ENCODE results near the gene GRB7.
"Not testable (repeated sequence)": the region's sequence is repeated elsewhere in the genome, so short reads cannot be mapped to it uniquely, and the experiment has no call there.

Gene GRB7

DNA sequence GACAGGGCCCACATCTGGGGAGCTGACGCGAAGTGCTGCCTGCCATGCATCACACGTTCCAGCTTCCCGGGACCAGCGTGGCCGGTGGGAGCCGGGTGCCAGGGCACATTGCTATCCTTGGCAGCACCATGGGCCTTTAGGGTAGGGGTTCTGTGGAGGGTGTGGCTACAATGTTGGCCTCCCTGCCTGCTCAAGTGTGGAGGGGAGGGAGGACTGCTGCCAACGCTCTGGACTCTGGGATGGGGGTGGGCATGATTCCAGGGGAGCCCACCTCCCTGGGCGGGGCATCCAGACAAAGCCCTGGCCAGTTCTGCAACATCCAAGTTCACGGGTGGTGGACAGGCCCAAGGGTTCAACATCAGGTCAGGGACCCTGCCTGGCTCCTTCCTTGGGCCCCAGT is 13.9 kb downstream of the GRB7 start:
- no peak for DNase-seq (ENCODE audit: low read depth in 2 of 2)

DNA sequence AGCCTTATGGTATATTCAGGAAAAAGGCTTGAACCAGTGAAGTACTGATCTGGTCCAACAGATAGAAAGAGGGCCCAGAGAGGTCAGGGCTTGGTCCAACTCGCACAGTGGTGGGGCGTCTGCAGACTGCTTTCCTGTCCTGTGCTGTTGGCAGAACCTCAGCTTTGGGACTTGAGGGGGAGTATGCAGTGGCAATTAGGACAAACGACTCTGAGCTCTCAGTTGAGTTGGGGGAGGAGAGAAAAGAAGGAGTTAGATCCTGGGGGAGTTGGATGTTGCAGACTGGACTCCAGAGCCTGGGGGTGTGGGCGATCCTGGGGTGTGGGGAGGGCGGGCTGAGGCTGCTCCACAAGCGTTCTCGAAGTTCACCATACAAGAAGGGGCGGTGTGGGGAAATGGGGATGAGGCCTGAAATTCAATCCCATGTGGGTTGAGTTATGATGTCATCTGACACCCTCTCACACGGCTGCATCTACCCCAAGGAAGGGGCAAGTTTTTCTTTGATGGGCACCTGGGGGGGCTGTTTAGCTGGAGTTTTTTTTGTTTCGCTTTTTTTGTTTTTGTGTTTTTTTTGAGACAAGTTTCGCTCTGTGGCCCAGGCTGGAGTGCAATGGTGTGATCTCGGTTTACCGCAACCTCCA is 14.6 kb downstream of the GRB7 start:
- DNase-seq (ENCODE audit: low read depth in 2 of 2): no peak

DNA sequence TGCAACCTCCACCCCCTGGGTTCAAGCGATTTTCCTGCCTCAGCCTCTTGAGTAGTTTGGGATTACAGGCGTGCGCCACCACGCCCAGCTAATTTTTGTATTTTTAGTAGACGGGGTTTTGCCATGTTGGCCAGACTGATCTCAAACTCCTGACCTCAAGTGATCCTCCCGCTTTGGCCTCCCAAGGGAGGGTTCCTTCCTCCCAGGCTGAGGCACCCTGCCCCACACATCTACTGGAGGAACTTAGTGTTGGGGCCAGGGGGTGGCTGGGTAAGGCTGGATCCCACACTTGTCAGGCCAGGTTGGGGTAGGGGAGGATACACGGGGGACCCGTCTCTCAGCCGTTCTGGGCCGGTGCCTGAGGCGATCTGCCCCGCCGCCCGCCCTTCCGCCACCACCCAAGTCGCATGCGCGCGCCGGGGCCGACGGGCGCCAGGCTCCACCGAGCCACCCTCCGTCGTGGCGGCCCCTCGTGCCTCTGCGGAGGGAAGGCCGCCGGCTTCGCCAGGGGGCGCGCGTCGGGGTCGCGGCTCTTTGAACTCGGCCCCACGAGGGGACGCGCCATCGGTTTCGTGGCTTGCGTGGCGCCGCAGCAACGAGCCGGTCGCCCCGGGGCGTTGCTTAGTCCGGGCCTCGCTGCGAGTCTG is 15.9 kb downstream of the GRB7 start:
- peak in 1 of 2 donors; percentile 39 for DNase-seq (ENCODE audit: low read depth in 2 of 2)

DNA sequence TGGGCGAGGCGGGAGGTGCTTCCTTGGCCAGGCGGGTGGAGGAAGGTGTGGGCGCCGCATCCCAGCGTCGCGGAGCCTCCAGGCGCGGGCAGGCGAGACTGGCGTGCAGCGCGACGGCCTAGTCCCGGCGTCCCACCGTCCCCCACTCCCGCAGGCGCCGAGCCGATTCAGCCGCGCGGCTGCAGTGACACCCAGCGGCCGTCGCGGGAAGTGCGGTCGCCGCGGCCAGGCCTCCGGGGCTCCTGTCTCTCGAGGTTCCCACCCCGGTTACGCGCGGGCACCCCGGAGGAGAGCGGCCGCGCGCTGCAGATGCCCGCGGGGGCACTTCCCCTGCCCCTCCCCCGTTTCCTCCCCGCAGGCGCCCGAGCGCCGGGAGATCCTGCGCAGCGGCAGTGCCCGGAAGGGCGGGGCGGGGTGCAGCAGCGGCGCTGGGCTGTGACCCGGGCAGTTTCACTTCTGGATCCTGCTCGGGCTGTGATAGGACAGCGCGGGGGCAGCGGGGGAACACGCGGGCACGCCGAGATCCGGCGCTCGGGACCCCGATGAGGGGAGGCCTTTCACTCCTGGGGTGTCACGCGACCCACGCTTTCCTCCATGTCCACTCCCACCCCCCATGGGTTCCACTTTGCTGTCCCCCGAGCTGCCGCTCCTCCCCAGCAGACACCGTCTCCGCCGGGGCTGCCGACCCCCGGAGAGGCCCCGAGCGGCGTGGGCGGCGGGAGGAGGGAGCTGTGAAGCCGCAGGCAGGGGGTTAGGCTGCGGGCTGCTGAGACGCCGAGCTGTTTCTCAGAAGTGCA is 16.6 kb downstream of the GRB7 start:
- peak; percentile 88 to 95 for DNase-seq (ENCODE audit: low read depth in 2 of 2)

DNA sequence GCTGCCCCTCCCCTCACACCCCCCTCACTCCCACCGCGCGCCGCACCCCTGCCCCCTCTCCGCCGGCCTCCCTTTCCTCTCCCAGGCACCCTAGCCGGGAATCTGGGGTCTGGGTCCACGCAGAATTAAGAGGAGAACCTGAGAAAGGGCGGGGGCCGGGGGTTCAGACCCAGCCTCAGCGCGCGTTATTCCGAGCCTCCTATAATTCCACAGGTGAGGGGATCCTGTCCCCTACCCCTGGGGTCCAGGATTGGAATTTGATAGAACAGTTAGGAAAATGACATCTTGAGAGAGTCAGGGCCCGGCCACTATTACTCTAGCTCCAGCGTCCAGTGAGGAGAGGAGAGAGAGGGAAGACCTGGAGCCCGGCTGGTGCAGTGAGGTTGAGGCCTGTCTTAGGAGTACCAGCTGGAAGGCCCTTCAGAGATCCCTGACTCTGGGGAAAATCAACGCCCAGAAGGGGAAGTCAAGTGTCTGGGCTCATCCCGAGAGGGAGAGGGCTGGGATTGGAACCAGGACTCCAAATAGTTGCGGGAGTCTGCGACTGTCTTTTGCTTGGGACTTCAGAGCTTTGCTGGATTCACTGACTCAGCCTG is 17.3 kb downstream of the GRB7 start:
- no peak for DNase-seq (ENCODE audit: low read depth in 2 of 2)

DNA sequence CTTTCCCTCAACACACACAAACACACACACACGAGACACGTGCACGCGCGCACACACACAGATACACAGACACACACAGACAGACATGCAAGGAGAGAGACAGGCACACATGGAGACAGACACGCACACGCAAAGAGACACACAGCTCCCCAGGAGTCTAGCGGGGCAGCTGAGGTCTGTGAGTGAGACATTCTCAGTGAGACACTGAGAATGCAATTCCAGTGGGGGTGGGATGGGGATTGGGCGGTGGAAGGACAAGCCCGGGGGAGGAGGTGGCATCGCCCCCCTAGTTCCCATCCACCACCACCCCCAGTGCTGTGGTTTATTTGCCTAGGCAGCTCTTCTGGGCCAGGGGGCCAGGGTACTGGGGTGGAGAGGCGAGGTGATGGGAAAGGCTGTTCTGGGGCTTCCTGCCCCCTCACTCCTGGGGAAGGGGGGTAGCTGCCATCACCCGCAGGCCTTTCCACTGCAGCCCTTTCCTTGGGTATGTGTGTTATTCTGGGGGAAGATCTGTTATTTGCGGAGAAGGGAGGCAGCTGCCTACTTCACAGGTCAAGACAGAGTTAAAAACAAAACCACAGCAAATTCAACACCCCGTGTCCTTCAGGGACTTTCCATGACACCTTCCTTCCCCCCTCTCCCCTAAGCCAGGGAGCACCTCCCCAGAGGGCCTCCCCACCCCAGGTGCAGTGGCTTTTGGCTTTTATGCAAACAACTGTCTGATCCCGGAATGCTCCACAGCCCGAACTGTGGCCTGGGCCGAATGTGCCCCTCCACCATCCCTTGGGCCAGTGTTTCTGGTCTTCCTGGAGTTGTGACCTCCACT is 18.0 kb downstream of the GRB7 start:
- no peak for DNase-seq (ENCODE audit: low read depth in 2 of 2)

DNA sequence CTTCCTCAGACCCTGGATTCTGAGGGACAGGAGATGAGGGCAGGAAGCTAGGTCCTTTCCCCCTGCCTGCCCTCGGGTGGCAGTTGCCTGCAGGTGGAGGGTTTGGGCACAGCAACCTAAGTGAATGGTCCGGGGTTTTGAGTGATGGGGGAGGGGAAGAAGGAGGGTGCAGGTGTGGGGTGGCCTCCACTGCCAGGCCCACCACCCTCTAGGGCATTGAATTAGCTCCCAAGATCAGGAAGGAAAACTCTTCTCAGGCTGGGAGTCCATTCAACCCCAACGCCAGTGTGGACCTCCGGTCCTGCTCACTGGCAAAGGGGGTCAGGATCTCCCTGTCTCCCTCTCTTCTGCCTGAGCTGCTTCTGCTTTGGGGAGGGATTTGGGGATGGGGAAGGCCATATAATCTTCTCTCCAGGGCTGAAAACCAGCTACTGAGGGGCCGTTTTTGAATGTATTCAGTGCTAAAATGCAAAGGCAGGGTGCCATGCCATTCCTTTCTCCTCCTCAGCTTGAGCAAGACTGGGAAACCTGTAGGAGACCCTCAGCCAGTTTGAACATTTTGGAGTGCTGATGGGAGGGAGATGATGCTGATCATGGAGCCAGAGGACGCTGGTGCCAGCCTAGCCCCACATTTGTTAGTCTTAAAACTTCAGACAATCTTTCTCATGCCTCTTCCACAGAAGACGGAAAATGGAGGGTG is 18.8 kb downstream of the GRB7 start:
- no peak for DNase-seq (ENCODE audit: low read depth in 2 of 2)

DNA sequence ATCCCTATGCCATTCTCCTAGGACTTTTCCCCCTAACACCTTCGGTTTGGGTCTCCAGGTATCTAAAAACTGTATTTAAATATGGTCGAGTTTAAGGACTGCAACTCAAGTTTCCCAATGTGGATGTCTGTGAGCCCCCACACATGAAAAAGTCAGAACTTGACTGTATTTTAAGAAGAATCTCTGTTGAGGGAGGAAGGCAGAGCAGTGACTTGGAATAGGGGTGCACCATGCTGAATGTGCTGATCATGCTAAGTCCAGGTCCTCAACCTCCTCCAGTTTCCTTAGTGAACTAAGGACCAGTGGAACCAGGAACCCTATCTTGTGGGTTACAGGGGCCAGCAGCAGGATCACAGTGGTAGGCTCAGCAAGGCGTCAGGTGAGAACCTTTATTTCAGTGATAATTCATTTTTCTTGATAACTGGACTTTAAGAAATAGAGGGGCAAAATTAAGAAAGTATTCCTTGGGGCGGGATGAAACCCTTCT is 19.5 kb downstream of the GRB7 start:
- DNase-seq (ENCODE audit: low read depth in 2 of 2): no peak

DNA sequence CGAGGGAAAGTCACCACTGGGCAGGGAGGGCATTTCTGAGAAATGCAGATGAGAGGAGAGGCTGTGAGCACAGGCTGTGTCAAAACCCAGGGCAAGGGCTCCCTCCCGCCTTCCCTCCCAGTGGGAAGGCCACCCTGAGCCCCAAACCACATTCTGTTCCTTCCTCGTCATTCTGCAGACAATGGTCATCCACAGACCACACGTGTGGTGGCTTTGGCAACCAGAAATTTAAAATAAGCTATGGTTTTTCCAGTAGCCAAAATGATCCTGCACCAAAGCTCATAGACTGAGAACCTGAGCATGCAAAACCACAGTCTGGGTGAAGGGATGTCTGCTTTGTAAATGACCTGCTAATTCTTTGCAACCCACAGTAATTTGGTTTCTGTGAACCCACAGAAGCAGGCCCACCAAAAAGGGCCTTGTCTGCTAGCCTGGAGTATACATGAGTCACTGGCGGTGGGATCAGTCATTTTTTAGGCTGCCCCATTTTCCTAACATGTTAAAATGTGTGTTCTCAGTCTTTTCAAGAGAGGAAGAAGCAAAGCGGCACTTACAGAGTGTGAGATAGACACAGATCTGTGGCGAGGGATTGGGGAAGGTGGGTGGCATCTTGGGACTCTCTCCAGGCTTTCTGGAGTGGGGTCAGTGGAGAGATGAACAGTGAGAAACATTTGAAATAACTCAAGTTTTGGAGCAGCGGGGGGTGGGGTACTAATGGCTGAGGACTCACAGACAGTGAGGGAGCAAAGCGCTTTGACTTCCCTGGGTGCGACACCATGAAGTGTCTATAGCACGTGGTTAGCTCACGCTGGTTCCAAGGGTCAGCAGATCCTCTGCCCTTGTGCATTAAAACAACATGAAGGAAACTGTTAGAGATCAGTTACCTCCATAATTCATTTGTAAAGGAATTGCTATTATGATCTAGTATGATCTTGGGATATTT is 20.5 kb downstream of the GRB7 start:
- no peak for DNase-seq (ENCODE audit: low read depth in 2 of 2)

DNA sequence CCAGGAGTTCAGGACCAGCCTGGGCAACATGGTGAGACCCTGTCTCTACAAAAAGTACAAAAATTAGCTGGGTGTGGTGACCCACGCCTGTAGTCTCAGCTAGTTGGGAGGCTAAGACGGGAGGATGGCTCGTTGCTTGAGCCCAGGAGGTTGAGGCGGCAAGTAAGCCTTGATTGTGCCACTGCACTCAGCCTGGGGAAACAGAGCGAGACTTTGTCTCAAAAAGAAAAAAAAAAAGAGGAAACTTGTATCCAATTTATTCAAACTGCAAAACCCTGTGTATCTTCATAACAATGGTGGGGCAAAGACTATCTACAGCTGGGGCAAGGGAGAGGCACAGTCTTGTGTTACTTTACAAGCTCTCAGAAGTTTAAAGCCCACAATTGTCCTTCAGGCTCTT is 21.5 kb downstream of the GRB7 start:
- no peak for DNase-seq (ENCODE audit: low read depth in 2 of 2)

DNA sequence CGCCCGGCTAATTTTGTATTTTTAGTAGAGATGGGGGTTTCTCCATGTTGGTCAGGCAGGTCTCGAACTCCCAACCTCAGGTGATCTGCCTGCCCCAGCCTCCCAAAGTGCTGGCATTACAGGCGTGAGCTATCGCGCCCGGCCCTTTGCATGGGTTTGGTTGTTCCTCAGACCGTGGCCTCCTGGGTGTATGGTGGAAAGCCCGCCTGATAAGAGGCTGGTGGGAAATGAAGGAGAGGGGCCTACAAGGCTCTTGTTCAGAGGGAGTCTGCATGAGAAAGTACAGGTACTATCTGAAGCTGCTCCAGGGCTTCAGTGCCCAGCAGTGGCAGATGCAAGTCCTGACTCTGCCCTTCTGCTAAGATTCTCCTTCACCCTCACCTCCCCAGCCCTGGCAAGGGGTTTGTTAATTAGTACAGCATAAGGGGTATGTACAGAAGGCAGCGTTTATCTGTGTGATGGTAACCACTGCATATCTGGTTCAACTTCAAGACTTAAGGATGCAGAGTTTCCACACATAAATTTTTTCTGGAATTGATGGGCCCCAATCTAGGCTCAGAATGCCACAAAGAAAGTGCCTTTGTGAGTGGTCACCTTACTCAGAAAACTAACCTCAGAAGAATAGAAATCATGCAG is 24.2 kb downstream of the GRB7 start:
- no peak for DNase-seq (ENCODE audit: low read depth in 2 of 2)

DNA sequence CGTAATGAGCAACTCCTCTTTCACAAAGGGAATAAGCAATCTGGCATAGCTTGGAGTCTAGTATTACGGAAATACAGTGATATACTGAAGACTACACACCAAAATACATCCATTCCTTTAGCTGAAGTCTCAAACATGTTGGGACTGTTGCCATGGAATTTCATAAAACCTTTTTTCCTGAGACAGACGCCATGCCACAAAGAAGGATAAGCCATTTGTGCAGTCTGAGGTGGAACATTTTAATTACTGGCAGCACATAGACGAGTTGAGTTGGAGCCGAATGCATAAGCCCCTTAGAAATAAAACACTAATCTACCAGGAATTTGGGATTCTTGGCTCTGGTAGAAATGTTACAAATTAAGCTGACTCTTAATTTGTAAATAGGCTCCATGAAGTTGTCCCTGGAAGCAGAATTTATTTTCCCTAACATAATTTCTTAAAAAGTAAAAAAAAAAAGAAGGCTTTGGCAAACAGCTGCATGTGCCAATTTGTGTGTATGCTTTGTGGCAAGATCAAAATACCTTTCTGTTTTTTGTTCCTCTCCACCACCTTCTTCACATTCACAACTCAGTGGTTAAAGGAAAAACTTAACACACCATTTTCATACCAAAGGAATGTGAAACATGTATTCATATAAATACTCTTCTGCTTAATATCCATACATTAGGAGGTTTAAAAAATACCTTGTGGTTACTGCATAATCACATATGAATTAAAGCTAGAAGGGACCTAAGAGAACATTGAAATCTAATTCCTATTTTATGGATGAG is 25.5 kb downstream of the GRB7 start:
- DNase-seq (ENCODE audit: low read depth in 2 of 2): no peak

DNA sequence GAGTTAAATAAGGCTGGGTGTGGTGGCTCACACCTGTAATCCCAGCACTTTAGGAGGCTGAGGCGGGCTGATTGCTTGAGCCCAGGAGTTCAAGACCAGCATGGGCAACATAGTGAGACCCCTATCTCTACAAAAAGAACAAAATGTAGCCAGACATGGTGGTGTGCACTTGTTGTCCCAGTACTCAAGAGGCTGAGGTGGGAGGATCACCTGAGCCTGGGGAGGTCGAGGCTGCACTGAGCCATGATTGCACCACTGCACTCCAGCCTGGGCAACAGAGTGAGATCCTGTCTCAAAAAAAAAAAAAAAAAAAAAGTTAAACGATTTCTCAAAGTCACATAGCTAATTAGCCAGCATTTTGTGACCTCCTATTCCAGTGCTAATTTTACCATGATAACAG is 26.4 kb downstream of the GRB7 start:
- not testable (repeated sequence) for DNase-seq (ENCODE audit: low read depth in 2 of 2)

DNA sequence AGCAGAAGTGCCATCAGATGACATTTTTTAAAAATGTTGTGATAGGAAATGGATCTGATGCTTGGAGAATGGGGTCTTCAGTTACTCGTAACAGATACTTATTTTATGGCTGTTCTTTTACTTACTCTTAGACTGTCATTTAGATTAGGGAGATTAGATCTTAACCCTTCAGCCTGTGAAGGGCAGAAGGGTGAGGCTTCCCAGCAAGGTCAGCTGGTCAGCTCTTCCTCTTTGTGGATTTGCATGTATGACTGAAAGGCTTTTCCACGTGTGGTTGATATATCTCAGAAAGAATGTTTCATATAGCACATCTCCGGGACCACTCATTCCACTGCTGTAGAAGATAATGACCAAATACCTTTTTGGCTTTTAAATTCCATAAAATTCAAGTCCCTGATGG is 27.4 kb downstream of the GRB7 start:
- DNase-seq (ENCODE audit: low read depth in 2 of 2): no peak

DNA sequence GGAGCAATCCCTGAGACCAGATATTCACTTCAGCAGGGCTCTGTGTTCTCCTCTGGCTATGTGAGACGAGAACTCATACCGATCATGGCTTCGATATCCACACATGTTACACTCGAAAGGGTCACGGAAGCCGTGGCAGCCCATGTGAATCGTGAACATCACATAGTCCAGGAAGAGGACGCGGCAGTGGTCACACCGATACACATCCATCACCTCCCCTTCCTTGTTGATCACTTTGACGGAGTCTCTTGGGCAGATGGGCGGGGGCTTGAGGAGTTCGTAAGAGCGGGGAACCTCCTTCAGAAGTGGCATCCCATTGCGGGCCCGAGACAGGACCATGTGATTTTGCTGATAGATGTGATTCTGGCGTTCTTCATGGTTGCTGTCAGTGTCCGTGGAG is 28.0 kb downstream of the GRB7 start:
- no peak for DNase-seq (ENCODE audit: low read depth in 2 of 2)

DNA sequence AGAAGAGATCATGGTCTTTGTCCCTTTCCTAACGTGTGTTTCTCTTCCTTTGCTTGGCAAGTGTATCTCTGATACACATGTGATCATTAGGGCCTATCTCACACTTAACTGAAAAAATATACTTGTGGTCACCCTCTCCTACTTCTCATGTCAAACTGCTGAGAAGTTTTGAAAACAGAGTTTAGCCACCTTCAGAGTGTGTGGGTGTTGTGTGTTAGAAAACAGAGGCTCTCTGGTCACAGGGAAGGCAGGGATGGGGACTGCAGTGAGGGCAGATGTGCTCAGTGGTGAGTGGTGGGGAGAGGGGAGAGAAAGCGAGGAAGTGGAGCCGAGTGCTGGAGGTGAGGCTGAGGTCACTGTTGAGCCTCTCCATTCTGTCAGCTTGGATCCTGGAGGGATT is 29.4 kb downstream of the GRB7 start:
- no peak for DNase-seq (ENCODE audit: low read depth in 2 of 2)

DNA sequence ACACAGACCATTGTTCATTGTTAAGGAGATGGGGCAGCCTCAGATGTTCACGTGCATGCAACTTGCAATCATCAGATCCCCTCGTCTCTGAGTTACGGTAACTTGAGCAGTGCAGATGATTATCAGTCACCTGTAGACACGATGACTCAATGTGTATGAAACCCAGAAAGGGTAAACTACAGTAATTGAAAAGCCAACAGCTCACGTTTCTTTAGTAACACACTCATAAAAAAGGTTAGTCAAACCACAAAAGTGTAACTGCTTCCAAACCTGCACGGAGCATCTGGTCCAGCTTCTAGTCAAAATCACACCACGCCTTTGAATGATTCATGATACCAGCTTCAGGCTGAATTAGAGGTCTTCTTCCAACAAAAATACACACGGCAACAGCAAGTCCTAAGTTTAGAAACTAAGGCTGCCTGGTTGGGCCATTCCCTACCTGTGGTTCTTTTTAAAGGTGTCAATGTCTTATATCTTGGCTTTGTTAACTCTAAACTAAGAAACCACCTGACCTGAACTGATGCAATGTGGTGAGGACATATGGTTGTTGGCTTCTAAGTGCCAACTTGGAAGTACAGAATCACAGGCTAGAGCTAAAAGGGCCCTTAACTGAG is 32.3 kb downstream of the GRB7 start:
- no peak for DNase-seq (ENCODE audit: low read depth in 2 of 2)

DNA sequence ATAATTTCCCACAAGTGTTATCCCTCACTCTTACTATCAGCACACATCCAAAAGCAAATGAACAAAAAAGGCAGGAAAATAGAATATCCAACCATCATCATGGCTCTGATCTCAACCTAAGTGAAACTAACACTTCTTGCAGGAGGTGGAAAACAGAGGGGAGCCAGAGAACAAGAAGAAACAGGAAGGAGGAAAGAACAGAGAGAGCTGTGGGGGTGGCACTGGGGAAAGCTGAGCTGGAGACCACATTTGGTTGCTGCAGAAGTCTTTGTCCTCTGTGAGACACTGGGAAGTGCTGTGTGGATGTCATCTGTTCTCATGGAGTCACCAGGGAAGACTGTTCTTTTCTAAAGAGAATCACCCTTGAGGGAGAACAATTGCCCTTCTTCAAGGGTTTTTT is 34.7 kb downstream of the GRB7 start:
- no peak for DNase-seq (ENCODE audit: low read depth in 2 of 2)

All from stimulated activated CD4-positive, alpha-beta T cell treated with anti-CD3 and anti-CD28 coated beads, Interleukin-1b, Interleukin-23, amount 100 ng/mL, for 1 hour (primary cell).